Astrocyte (in vitro differentiated cells and primary cell): ENCODE data around the gene CDH8.

Source experiments
- CTCF ChIP-seq: IDR thresholded peaks from 2 replicates; pipeline ENCODE4 v1.5.1; 2011; ENCODE audit warnings: low read depth, mild to moderate bottlenecking, inconsistent platforms, low read length, moderate library complexity; ENCODE audit not compliant: insufficient read depth
- EZH2 ChIP-seq: IDR thresholded peaks from 2 replicates; pipeline ENCODE4 v1.6.1; 2012; ENCODE audit warnings: mild to moderate bottlenecking, low read length, inconsistent platforms; ENCODE audit not compliant: insufficient read depth

DNA sequence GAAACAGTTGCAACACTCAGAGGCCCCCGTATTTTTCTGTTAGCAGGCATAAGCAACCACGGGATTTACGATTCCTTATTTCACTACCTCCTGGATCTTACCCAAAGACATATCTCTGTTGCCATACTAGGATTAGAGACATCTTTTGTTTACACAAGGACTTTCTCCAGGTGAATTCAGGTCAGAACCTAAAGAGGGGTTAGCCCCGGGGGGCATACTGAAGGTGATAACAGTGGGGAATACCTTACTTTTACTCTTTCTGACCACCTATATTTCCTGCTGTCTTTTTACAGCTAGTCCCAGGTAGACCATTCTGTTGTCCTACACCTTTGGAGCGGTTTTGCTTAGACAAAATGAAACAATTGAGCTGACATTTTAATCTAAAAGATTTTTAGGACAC lies 27.9 kb upstream of the CDH8 start:
- no peak for TF ChIP-seq CTCF
- no peak for TF ChIP-seq EZH2
